Aortic smooth muscle cell (primary cell): Measurements from ENCODE around the gene RAB17. TPM values are rescaled to one million over a fixed set of nuclear protein-coding genes. Genes with fewer than 3 reads are reported as not detected.

Experiments used
- total RNA-seq: library from RNA; depleted of rRNA; stranded (reverse); fragments of >200 nt; gene quantifications from 2 replicates; pipeline ENCODE4 v1.2.3, GENCODE V29; 2014

RAB17 gene
- total RNA-seq: 0.26 and 0.31 TPM in 2 replicates

GRCh38 chr2:237590272-237591140, at the start of gene RAB17:
RAB17 (minus strand) TSS chr2:237590734; CDS start chr2:237586154, 4,580 bp downstream.

GRCh38 chr2:237627441-237628246, 37.1 kb upstream of the RAB17 start, which contains the start of gene LRRFIP1:
LRRFIP1 (plus strand) TSS chr2:237627587; CDS start chr2:237627645, 58 bp downstream.

GRCh38 chr2:237566401-237567235, 23.9 kb downstream of the RAB17 start, which contains the start of gene PRLH:
PRLH (plus strand) TSS chr2:237566574; CDS start chr2:237566574, 0 bp downstream.

Other genes with a start within 250 kb of the RAB17 start
- 651 and 657 TPM in 2 replicates for gene COL6A3, start 176.6 kb downstream of the RAB17 start, total RNA-seq
- gene MLPH, start 103.5 kb downstream of the RAB17 start, total RNA-seq: 0.25 and 2.4 TPM in 2 replicates
- gene PRLH, start 24.2 kb downstream of the RAB17 start, total RNA-seq: not detected in 2 replicates
- gene LRRFIP1, start 36.9 kb upstream of the RAB17 start, total RNA-seq: 63.4 and 82.8 TPM in 2 replicates
- gene RBM44, start 208.0 kb upstream of the RAB17 start, total RNA-seq: 0.26 and 0.56 TPM in 2 replicates